Neural cell (in vitro differentiated cells): ENCODE measurements around the gene CENPL. TPM values are rescaled to one million over a fixed set of nuclear protein-coding genes. Genes with fewer than 3 reads are reported as not detected.
A peak's percentile ranks its signal among the peaks of the same experiment; 100 is the strongest.

Experiments
- H2AFZ ChIP-seq: fragments of 200-600, 300-800 bp; sonication (generic), shearing (Covaris generic); 2 replicates; pipeline ENCODE4 v1.6.0; 2014; ENCODE audit warnings: low read depth, mild to moderate bottlenecking, antibody characterized with exemption, low read length, moderate library complexity
- H3F3A ChIP-seq: fragments of 200-600 bp; shearing (Covaris generic); 2 replicates; pipeline ENCODE4 v1.6.1; 2016; ENCODE audit warnings: mild to moderate bottlenecking, moderate library complexity, mixed read lengths, antibody characterized with exemption, low read length; ENCODE audit not compliant: insufficient read depth, poor library complexity, severe bottlenecking
- H3K27ac ChIP-seq: fragments of 200-600, 300-800 bp; sonication (generic), shearing (Covaris generic); 2 replicates; pipeline ENCODE4 v1.5.1; 2014; ENCODE audit warnings: mild to moderate bottlenecking, low read length, moderate library complexity
- H3K27me3 ChIP-seq: fragments of 300-800, 200-600 bp; sonication (generic), shearing (Covaris generic); 2 replicates; pipeline ENCODE4 v1.6.0; 2014; ENCODE audit warnings: mild to moderate bottlenecking, low read depth, low read length, moderate library complexity; ENCODE audit not compliant: insufficient read depth
- H3K36me3 ChIP-seq: fragments of 300-800, 200-600 bp; sonication (generic), shearing (Covaris generic); 2 replicates; pipeline ENCODE4 v1.5.1; 2014; ENCODE audit warnings: mild to moderate bottlenecking, antibody characterized with exemption, low read length, moderate library complexity; ENCODE audit not compliant: insufficient read depth
- H3K4me2 ChIP-seq: fragments of 300-800, 200-600 bp; sonication (generic), shearing (Covaris generic); 2 replicates; pipeline ENCODE4 v1.6.0; 2014; ENCODE audit warnings: mild to moderate bottlenecking, low read length
- H3K4me3 ChIP-seq: fragments of 300-800, 200-600 bp; sonication (generic), shearing (Covaris generic); 2 replicates; pipeline ENCODE4 v1.5.1; 2014; ENCODE audit warnings: mild to moderate bottlenecking, low read length, moderate library complexity
- H3K79me2 ChIP-seq: fragments of 200-600 bp; shearing (Covaris generic); replicated peaks from 2 replicates; pipeline ENCODE4 v1.6.0; 2014; ENCODE audit warnings: mild to moderate bottlenecking, low read length, moderate library complexity; ENCODE audit not compliant: insufficient read depth
- H3K9ac ChIP-seq: fragments of 300-800, 200-600 bp; sonication (generic), shearing (Covaris generic); 2 replicates; pipeline ENCODE4 v1.6.1; 2016; ENCODE audit warnings: mild to moderate bottlenecking, low read length, mixed read lengths
- H3K9me2 ChIP-seq: fragments of 200-600 bp; shearing (Covaris generic); 2 replicates; pipeline ENCODE4 v1.6.1; 2016; ENCODE audit warnings: mild to moderate bottlenecking, low read length, mixed read lengths; ENCODE audit not compliant: insufficient read depth
- H3K9me3 ChIP-seq: fragments of 200-600, 300-800 bp; sonication (generic), shearing (Covaris generic); 2 replicates; pipeline ENCODE4 v1.6.1; 2016; ENCODE audit warnings: mild to moderate bottlenecking, mixed run types, low read length, moderate library complexity, mixed read lengths
- H4K20me1 ChIP-seq: fragments of 200-600 bp; shearing (Covaris generic); 2 replicates; pipeline ENCODE4 v1.6.1; 2016; ENCODE audit warnings: mild to moderate bottlenecking, mixed run types; ENCODE audit not compliant: insufficient read depth
- EP300 ChIP-seq: fragments of 450-650 bp; conservative IDR thresholded peaks from 2 replicates; pipeline ENCODE4 v1.6.1; 2014; ENCODE audit warnings: antibody characterized with exemption, mild to moderate bottlenecking, moderate library complexity; ENCODE audit not compliant: poor library complexity, severe bottlenecking
- EZH2 ChIP-seq: fragments of 200-600, 300-800 bp; shearing (Covaris generic), sonication (generic); IDR thresholded peaks from 2 replicates; pipeline ENCODE4 v1.6.1; 2014; ENCODE audit warnings: antibody characterized with exemption, low read length, borderline replicate concordance, mild to moderate bottlenecking; ENCODE audit not compliant: insufficient read depth, poor library complexity, severe bottlenecking
- MXI1 ChIP-seq: fragments of 450-650 bp; conservative IDR thresholded peaks from 2 replicates; pipeline ENCODE4 v1.6.1; 2014; ENCODE audit warnings: antibody characterized with exemption, mild to moderate bottlenecking; ENCODE audit not compliant: poor library complexity, severe bottlenecking
- POLR2AphosphoS5 ChIP-seq: IDR thresholded peaks from 2 replicates; pipeline ENCODE4 v1.6.1; 2012
- RAD21 ChIP-seq: fragments of 450-650 bp; conservative IDR thresholded peaks from 2 replicates; pipeline ENCODE4 v1.6.1; 2014; ENCODE audit warnings: antibody characterized with exemption, mild to moderate bottlenecking, moderate library complexity
- SMC3 ChIP-seq: fragments of 450-650 bp; conservative IDR thresholded peaks from 2 replicates; pipeline ENCODE4 v1.6.1; 2014; ENCODE audit warnings: antibody characterized with exemption, mild to moderate bottlenecking, moderate library complexity; ENCODE audit not compliant: poor library complexity
- TAF1 ChIP-seq: IDR thresholded peaks from 2 replicates; pipeline ENCODE4 v1.6.1; 2012; ENCODE audit warnings: low read depth
- polyA minus RNA-seq: library from RNA; depleted of rRNA, polyadenylated mRNA; stranded (reverse); fragments of >200 nt; gene quantifications from 2 replicates; pipeline ENCODE4 v1.2.3, GENCODE V29; 2014
- polyA plus RNA-seq: library from polyadenylated mRNA; depleted of rRNA; stranded (reverse); fragments of >200 nt; gene quantifications from 2 replicates; pipeline ENCODE4 v1.2.3, GENCODE V29; 2014
- TF ChIP-seq, protein P1 (sequence below): IDR thresholded peaks from 2 replicates; pipeline ENCODE4 v1.6.1; 2012; ENCODE audit warnings: borderline replicate concordance
- TF ChIP-seq, protein P2 (sequence below): fragments of 450-650 bp; IDR thresholded peaks from 2 replicates; pipeline ENCODE4 v1.5.1; 2014; ENCODE audit warnings: antibody characterized with exemption, mild to moderate bottlenecking, moderate library complexity; ENCODE audit not compliant: poor library complexity, severe bottlenecking

Gene CENPL, protein sequence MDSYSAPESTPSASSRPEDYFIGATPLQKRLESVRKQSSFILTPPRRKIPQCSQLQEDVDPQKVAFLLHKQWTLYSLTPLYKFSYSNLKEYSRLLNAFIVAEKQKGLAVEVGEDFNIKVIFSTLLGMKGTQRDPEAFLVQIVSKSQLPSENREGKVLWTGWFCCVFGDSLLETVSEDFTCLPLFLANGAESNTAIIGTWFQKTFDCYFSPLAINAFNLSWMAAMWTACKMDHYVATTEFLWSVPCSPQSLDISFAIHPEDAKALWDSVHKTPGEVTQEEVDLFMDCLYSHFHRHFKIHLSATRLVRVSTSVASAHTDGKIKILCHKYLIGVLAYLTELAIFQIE
- polyA plus RNA-seq (6.4 and 7.4 TPM in 2 replicates), polyA minus RNA-seq (9.8 and 11.7 TPM in 2 replicates)

DNA sequence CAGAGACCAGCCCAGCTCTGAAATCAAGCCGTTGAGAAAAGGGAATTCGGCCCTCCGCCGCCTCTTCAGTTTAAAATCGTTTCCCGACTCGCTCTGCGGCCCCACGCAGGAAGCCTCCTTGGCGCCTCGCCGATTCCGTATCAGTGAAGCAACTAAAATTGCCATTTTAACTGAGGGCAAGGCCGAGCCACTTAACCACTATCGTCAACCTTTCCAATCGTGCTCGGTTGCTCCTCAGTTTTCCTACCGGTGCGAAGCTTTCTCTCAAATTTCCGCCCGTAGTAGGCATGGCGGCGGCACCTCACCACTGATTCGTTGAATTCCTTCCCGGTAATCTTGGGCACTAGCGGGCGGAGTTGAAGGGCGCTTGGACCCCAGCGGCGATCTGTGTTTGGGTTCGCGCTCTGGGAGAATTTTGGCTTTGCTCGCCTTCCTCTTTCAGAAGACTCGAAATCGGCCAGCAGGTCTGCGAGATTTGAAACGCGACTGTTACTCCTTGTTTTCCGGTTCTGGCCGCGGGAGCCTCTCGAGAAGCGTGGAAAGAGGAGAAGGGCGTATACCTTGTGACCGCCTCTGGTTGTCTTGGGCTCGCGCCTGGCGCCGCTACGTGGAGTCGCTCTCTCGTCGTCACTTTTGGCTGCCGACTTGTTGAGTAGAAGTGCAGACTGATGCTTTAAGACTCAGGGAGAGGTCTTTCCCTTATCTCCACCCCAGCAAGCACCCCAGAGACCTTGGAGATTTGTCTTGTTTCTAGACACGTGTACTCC, at the start of gene CENPL, which contains the start of gene DARS2:
CENPL (minus strand) TSS at position 569 of the 767 bp plus-strand sequence. CDS start 13,584 bp downstream, outside the sequence.
DARS2 (plus strand) TSS at position 359 of the 767 bp plus-strand sequence. CDS start 557 bp downstream, outside the sequence.
- H3K27ac ChIP-seq, result peak within 1 kb of the TSS; percentile 76
- H3K9me2 ChIP-seq, result no peaks in the 10 kb centered on the region
- peak within 1 kb of the TSS; percentile 84 for H3K4me3 ChIP-seq
- H3K36me3 ChIP-seq, result no peaks in the 10 kb centered on the region
- H3K27me3 ChIP-seq, result no peaks in the 10 kb centered on the region
- peak within 1 kb of the TSS; percentile 77 for H3K4me2 ChIP-seq
- H3K9ac ChIP-seq, result peak within 1 kb of the TSS; percentile 67
- H2AFZ ChIP-seq, result peak within 1 kb of the TSS; percentile 83
- H3F3A ChIP-seq, result no peaks in the 10 kb centered on the region
- no peaks in the 10 kb centered on the region for H4K20me1 ChIP-seq
- no peaks in the 10 kb centered on the region for H3K9me3 ChIP-seq
- TF ChIP-seq TAF1 (no peak), MXI1 (peak; percentile 96), POLR2AphosphoS5 (peak; percentile 56)
- peaks cover 21% of the 10 kb centered on the region for H3K79me2 ChIP-seq

DNA sequence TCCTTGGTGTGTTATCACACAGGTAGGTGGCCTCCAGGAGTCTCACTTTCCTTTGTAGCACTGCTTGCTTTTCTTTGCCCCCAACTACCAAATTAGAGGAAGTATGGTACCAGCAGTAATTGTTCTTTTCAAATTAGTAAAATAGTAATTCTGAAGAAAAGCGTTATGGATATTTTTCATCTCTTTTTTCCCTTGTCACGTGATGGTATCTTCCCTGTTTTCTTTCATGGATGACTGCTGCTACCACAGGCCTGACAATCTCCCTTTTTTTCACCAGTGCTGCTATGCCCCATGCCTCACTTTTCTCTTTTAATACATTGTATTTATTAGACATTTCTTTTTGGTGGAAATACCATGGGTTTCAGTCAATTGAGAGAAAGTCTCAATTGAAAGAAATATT, 46.8 kb upstream of the CENPL start:
- Histone ChIP-seq H3F3A (no peaks in the 10 kb centered on the region), H2AFZ (no peak overlapping the region), H3K4me3 (peak overlapping the region; percentile 38), H3K9me2 (no peaks in the 10 kb centered on the region), H3K4me2 (no peak overlapping the region), H3K27ac (no peak overlapping the region), H3K79me2 (peaks cover 14% of the 10 kb centered on the region), H3K27me3 (no peaks in the 10 kb centered on the region), H3K36me3 (peaks cover 6% of the 10 kb centered on the region), H3K9me3 (no peaks in the 10 kb centered on the region), H4K20me1 (no peaks in the 10 kb centered on the region), H3K9ac (no peak overlapping the region)
- no peak for TF ChIP-seq MXI1
- no peak for TF ChIP-seq TAF1
- no peak for TF ChIP-seq EP300
- TF ChIP-seq, protein P1, sequence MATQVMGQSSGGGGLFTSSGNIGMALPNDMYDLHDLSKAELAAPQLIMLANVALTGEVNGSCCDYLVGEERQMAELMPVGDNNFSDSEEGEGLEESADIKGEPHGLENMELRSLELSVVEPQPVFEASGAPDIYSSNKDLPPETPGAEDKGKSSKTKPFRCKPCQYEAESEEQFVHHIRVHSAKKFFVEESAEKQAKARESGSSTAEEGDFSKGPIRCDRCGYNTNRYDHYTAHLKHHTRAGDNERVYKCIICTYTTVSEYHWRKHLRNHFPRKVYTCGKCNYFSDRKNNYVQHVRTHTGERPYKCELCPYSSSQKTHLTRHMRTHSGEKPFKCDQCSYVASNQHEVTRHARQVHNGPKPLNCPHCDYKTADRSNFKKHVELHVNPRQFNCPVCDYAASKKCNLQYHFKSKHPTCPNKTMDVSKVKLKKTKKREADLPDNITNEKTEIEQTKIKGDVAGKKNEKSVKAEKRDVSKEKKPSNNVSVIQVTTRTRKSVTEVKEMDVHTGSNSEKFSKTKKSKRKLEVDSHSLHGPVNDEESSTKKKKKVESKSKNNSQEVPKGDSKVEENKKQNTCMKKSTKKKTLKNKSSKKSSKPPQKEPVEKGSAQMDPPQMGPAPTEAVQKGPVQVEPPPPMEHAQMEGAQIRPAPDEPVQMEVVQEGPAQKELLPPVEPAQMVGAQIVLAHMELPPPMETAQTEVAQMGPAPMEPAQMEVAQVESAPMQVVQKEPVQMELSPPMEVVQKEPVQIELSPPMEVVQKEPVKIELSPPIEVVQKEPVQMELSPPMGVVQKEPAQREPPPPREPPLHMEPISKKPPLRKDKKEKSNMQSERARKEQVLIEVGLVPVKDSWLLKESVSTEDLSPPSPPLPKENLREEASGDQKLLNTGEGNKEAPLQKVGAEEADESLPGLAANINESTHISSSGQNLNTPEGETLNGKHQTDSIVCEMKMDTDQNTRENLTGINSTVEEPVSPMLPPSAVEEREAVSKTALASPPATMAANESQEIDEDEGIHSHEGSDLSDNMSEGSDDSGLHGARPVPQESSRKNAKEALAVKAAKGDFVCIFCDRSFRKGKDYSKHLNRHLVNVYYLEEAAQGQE, result no peak
- no peak for TF ChIP-seq EZH2
- TF ChIP-seq, protein P2, sequence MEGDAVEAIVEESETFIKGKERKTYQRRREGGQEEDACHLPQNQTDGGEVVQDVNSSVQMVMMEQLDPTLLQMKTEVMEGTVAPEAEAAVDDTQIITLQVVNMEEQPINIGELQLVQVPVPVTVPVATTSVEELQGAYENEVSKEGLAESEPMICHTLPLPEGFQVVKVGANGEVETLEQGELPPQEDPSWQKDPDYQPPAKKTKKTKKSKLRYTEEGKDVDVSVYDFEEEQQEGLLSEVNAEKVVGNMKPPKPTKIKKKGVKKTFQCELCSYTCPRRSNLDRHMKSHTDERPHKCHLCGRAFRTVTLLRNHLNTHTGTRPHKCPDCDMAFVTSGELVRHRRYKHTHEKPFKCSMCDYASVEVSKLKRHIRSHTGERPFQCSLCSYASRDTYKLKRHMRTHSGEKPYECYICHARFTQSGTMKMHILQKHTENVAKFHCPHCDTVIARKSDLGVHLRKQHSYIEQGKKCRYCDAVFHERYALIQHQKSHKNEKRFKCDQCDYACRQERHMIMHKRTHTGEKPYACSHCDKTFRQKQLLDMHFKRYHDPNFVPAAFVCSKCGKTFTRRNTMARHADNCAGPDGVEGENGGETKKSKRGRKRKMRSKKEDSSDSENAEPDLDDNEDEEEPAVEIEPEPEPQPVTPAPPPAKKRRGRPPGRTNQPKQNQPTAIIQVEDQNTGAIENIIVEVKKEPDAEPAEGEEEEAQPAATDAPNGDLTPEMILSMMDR, result no peak
- TF ChIP-seq SMC3, result no peak
- TF ChIP-seq POLR2AphosphoS5, result no peak
- no peak for TF ChIP-seq RAD21
